Fibroblast of skin of scalp (primary cell): Measurements from ENCODE around the gene ABLIM3.

Experiments used
- DNase-seq: peaks from one replicate; pipeline ENCODE4 v3.0.0-alpha.2; 2013

Gene ABLIM3

DNA sequence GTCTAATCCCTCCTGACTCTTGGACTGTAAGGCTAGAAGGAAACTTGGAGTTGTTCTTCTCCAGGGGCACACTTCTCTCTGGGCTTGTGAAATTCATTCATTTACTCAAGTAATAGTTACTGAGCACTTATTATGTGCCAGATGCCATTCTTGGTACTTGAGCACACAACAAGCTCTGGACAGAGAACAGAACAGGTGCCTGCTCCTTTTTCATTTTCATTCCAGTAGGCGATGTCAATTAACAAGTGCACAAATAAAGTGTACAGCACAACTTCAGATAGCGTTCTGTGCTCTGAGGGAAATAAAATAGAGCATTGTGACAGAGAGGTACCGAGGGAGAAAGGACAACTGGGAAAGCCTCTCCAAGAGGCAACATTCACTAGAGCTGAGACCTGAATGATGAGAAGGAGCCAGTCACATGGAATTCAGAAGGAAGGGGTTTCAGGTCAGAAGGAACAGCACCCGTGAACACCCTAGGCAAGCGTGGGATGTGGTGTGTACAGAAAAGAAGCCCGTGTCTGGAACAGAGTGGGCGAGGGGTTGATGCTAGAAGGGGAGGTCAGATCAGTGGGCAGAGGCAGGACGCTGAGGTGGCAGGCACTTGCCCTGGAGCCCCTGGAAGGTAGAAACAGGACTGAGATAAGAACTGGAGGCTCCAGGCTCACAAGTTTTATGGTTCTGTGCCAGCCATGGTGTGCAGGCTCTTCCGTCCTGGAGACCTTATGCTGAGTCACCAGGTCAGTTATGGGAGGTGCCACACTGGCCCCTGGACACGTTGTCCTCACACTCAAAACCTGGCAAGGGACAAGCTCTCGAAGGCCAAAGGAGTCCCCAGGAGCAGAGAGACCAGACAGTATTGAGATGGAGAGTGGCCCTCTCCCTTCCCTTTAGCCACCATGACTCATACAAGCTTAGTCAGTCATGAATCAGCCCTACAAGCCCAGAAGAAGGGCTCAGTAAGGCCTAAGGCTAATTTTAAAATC, 7.2 kb upstream of the ABLIM3 start:
- peak; percentile 80 for DNase-seq

DNA sequence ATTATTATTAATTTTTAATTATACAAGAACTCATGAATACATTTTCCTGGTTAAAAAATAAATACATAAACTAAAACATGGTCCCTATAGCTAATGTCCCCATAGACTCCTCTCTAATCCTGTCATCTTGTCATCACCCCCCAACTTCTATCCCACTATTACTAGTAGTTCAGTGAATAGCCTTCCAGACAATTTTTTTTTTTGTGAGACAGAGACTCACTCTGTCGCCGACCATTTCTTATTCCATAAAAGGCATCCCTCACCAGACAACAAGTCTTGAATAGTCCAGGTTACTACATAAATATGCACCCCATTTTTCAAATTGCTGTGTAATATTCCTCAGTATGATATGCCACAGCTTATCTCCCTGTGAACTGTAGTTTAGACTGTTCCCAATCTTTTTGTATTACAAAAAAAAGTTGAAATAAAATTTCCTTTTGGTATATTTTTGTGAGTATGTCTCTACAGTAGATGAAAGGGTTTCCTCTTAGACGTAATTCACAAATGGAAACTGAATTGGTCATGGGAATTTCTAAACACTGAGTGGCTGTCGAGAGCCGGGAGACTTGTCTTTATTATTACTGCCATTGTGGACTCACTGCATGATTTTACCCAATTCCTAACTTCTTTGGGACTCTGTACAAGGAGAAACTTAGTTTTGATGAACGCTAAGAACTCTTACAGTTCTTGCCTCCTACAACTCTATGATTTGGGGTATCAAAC, 6.4 kb upstream of the ABLIM3 start:
- peak; percentile 31 for DNase-seq

DNA sequence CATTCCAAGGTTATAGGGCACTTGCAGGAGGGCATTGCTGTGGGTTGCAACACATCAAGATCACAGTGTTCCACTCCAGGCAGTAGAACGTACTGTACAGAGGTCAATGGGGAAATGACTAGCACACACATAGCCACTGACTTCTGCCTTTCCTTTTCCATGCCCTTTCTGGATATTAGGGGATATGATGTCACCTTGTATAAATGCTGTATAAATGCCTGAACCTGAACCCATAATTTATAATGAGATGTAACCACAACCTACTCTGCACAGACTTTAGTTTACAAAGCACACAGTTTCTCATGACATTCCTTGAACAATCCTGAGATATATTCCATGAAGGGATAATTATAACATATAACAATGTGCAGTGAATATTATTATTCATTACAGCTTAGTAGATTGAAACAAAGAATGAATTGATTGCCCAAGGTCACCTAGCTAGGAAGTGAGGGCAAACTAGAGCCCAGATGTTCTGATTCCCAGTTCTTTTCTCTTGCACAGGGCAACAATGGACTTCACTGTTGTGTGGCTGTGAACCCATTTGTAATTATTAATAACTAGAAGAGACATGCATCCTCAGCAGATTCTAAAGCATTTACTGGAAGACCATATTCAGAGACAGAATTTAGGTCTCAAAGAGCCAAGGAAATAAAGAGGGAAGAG, 5.6 kb upstream of the ABLIM3 start:
- DNase-seq = peak; percentile 56

DNA sequence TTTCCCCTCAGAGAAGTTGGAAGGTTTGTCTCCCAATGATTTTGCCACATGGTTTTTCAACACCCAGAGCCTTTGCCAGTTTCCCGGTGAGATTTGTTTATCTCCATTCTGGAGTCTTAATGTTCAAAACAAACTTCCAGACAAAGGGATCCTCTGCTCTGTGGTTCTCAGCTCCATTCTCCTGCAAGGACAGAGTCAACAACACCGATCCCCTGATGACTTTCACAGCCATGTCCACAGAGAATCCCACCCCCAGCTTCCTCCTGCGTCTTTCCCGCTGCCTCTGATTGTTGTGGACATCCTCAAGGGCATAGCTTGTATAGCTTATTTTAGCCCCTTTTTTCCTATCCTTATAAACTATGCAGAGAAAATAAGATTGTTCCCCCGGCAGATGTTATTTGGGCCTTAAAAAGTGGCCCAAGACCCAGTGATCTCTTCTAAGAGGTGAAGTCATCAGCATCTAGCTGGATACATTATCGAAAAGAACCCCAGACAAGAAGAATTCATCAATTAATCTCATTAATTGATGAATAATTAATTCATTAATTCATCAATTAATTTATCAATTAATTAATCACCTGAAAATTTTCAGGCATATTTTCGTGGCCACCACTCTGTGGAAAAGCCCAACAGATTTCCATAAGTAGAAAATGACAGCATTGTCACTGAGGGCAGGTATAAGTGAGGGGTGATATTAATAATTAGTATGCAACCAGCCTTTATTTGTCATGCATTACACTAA, 2.9 kb upstream of the ABLIM3 start:
- DNase-seq = no peak

DNA sequence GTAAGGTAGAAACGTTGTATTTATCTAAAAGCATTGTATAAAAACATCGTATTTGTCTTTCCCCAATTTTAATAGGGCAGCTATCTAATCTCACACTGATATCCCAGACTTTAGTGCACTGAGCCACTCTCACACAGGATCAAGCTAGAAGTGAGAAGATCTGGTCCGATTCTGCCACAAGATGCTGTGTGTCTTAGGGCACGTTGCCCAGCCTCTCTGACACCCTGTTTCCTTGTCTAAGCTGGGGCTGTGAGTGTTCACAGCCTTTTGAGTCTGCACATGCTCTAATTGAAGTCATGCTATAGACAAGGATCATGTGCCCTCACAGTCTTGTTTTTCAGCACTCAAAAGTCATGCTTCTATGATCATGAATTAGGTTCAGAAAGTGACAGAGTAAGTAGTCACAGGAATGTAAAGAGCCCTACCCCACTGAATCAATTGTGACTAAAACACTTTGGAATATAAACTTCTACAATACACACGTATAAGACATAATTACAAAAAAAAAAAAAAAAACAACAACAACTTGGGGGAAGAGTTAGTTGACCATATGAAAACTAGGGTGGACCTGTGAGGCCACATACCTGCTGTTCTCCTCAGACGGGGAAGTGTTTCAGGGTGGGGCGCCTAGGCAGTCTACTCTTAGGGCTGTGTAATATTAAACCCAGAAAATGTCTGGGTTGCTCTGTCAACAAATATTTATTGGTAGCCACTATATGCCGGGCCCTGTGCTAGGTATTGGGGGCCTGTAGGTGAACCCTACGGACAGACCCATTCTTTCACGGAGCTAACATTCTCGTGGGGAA, 893 bp upstream of the ABLIM3 start:
- DNase-seq = no peak

DNA sequence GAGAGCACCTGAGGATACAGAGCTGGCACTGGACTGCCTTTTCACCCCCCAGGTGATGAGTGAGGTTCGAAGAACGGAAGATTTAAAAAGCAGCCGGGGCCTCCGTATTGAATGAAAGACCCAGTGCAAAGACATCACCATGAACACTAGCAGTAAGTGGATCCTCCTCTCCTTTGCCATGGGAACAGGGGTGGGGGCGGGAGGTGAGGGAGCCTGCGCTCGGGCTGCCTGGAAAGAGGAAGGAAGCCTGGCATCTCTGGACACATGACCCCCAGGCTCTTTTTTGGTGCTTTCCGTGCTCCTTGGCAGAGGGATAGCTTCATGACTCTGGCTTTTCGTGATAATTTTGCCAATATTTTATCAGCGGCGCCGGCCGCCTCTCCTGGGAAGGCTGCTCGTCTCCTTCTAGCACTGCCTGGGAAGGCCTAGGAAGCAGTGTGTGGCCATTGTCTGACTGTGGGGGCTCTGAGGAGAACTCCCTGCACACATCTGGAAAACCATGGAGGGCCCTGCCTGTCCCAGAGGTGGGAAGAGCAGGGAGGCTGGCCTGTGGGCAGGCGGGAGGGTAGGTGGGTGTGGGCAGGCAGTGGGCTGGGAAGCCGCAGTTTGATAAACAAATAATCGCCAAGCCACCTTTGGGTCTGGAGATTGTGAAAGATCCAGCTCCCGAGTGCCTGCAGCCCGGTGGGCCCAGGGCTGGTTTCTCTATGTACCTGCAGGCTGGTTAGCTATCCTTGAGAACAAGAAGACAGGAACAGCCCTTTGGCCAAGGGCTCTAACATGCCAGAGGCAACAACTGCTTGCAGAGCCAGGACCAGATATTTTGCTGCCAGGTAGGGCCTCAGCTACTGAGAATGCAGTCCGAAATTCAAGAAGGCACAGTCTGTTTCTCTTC, 911 bp downstream of the ABLIM3 start:
- no peak for DNase-seq

DNA sequence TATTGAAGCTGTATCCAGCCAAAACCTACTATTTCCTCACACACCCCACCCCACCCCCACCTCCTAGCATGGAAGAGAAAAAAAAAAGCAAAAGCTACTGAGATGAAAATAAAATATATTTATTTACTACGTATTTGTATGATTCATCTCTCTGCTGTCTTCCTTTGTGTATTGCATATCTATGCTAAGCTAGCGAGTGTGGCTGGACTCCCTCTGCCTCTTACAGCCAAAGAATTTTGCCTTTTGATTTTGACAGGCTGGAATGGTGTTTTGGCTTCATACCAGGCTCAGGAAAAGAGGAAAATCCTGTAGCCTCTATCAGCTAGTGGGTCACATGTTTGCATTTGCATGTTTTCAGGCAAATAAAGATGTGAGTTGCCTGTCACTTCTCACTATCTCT, 2.2 kb downstream of the ABLIM3 start:
- peak; percentile 75 for DNase-seq

DNA sequence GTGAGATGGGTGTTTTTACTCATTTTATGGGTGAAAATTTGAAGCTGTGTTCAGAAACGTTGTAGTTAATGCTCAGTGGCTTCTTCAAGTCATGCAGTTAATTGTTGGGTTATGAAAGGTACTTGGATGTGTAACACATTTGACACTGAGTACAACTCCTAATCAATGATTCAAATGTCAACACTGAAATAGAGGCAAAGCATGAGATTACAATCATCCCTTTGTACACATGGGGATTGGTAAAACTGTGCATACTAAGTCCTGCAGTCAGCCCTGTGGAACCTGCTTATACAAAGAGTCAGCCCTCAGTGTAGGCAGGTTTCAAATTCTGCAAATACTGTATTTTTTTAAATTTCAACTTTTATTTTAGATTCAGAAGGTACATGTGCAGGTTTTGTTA, 3.3 kb downstream of the ABLIM3 start:
- no peak for DNase-seq

DNA sequence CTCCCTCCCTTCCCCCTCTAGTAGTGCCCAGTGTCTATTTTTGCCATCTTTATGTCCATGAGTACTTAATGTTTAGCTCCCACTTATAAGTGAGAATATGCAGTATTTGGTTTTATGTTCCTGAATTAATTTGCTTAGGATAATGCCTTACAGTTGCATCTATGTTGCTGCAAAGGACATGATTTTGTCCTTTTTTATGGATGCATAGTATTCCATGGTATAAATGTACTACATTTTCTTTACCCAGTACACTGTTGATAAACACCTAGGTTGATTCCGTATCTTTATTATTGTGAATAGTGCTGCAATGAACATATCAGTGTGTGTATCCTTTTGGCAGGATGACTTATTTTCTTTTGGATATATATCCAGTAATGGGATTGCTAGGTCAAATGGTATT, 3.8 kb downstream of the ABLIM3 start:
- no peak for DNase-seq

DNA sequence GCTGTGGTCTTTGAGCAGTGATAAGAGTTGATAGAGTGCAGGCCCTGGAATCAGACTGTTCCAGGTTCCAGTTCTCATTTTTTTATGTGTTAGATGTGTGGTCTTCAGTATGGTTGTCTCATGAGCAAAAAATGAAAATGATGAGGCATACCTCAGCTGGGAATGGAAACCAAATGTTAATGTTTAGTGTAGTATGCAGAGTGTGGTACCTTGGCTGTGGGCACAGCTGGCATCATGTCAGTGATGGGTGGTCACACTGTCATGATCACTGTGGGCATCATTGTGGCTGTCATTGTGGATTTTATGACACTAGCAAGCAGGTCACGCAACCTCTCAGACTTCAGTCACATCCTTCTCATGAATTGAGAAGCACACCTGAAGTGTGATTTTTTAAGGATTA, 6.4 kb downstream of the ABLIM3 start:
- DNase-seq = no peak

DNA sequence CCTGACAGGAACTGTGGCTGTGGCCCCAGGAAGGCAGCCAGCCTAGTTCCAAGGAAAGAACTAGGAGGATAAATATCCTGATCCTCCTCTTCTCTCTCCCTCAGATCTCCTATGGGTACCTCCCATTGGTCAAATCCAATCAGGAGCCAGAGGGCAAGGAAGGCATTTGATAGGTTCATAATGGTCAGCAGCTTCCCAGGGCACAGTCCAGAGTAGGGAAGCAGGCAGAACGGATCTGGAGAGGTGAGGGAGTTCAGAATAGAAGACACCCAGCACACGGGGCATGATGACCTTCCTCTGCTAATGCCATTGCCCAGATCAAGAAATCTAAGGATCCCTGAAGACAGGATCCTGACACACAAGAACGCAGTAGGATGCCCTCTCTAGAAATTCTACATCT, 8.6 kb downstream of the ABLIM3 start:
- no peak for DNase-seq

DNA sequence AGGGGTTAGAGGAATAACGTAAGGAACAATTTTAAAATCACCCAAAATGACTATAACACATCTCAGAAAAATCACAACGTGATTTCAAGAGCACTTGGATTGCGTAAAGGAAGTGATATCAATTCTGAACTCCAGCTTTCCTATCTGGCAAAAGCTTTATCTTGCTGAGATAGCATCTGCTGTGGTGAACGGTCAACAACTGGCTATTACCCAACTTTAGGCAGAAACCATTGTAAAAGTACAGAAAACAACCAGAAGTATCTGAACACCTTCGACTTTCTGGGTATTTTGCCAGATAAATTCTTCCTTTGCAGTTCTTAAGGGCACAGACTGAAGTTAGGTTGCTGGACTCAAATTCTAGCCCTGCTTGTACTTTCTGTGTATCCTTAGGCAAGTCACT, 9.2 kb downstream of the ABLIM3 start:
- DNase-seq = no peak

DNA sequence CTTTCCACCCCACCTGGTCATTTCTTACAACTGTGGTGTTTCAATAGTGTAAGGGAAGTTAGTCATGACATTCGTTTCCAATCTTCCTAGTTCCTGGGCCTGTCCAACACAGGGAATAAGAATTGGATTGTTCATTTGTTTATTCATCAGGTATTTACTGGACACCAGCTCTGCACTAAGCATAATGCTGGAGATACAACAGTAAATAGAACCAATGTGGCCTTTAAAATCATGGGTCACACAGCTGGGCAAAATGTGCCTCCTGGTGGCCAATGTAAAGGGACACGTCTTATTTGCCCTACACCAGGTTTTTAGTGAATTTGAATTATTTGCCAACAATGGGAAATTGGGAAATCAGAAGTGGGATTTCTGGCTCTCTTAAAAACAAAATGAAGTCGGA, 10.4 kb downstream of the ABLIM3 start:
- no peak for DNase-seq

DNA sequence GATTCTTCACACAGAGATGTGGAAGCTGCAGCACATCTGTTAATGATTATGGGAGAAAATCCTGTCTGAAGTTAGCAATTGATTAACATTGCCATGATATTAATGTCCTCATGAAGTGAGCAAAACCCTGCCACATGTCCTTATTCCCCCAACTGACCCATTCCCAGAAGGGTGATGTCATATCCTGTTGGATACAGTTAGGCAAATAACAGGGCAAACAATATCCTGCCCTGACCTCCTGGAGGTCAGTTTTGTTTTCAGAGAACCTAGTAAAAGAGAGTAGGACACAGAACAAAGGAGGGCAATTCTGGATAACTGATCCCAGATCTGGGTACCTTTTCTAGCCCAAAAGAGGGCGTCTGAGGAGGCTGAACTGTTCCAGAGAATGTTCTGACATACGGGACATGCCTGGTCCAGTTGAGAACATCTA, 11.0 kb downstream of the ABLIM3 start:
- DNase-seq = peak; percentile 47

DNA sequence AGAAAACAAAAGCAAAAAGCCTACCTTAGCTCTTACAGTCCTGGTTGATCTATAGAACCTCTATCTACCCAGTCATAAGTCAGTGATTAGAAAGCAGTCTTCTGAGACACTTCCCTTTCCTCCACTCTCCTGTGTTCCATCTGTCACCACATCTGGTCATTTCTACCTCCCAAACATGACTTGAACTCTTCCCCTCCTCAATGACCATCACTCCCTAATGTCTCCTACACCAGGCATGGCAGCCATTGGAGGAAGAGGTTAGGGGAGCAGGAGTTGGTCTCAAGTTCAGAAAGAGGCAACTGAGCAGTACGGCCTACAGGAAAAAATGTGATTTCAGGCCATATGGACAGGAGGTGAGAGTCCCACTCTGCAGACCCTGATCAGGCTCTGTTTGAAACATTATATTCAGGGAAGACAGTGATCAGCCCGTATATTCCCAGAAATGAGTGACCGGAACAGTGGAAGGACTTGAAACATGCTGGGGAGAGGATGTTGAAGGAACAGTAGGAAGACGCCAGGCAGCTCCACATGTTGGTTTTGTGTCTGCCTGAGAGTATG, 12.0 kb downstream of the ABLIM3 start:
- no peak for DNase-seq

DNA sequence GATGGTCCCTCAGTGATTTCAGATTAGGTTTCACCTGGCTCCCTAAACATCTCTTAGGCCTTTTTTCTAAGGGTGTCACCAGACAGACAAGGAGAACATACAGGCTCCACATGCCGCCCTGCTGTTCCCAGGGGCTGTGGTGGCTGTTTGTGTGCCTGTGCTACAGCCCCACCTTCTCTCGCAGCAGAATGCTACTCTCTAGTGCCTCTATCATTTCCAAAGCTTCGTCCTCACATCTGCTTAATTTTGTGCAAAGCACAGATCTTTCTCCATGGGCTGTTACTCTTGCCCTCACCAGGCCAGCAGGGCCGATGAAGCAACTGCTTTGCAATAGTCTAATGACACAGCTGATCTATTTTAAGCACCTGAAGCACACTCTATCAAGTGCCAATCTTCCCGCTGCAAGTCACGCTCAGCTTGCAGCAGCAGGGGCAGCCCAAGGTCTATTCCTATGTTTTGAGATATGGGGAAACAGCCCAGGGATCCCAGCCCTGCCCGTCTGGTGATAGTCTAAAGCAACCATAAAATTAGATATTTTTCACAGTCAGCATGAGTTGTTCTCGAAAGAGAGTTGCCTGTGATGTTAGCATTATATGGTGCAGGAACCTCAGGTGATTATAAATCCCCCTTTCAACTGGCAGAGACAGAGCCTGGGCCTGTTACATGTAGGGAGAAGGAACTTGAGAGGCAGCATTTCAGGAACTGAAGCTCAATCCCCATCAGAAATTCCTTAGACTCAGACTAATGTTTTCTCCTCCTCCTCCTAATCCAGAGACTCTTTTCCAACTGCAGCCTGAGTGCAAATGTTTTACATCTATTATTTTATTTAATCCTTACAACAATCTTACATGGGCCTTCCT, 12.7 kb downstream of the ABLIM3 start:
- DNase-seq = peak; percentile 47

DNA sequence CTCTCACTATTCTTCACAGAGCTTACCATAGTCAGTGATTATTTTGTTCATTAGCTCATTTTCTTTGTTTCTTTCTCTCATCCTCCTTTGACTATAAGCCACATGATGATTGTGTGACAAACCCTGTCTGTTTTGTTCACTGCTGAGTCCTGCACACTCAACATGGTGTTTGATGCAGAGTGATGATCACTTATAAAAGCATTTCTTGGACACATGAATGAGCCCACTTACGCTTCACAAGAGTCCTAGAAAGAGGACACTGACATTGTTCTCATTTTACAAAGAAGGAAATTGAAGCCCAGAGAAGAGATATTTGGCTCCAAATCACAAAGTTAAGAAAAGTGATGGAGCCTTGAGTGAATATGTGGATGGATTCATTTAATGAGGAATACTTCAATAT, 13.4 kb downstream of the ABLIM3 start:
- no peak for DNase-seq

DNA sequence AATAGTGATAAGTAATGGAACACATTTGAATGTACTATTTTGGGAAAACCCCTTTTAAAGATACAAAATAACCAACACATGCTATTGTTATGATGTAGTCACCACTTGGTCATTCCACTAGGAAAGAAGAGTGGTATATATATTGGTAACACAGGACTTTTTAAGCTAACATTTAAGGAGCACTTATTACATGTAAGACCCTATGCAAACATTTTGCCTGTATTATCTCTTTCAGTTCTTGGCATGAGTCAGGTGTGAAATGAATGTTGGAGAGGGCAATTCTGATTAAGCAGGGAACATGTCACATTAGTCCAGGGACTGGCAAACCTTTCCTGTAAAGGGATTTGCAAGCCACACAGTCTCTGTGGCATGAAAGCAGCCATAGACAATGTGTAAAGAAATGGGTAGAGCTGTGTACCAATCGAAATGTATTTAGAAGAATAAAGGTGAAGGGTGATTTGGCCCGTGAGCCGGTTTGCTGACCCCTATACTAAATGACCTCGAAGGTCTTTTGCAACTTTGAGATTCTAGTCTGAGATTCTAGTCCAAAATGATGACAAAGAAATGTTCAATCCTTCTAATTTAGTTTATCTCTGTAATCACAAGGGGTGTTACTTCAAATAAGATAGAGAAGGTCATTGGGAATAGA, 15.3 kb downstream of the ABLIM3 start:
- no peak for DNase-seq

DNA sequence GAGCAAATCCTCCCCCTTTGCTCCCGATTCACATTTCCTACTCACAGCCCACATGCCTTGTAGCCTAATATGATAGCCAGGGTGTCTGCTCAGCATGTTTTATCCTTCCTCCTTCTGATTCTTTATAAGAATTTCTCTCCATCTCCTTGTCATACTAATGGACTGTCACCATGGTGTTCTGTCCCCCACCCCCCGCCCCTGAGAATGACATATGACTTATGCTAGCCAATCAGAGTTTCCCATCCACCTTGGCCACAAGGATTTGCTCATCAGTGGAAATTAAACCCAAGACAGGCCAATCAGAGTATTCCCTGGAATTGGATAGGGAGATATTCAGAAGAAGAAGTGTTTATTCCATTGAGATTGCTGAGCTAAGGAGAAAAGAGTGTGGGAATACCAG, 16.0 kb downstream of the ABLIM3 start:
- DNase-seq = no peak
